HG02981 (cell line): ENCODE measurements around the gene SPRR1A.

Source experiments
- ATAC-seq: cut with Tn5 transposase; IDR thresholded peaks from one replicate; pipeline ENCODE4 v1.9.1; 2021; ENCODE audit warnings: mild to moderate bottlenecking, moderate library complexity; ENCODE audit not compliant: unreplicated experiment

Gene SPRR1A

DNA sequence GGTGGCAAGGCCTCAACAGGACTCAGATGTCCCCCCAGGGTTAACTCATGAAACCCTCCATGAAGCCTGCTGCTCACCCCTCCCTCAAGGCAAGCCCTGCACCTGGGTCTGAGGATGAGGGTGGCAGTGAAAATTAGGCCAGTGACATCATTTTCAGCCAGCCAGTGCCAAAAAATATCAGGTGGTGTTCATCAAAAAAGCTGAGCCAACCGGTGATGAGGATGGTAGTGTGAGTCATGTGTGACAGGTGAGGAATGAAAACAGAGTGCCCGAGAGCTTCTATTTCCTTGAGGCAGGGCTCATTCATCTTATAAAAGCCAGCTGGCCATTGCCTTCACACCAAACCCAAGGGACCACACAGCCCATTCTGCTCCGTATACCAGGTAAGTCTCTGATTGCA is at the start of gene SPRR1A:
Gene SPRR1A (plus strand): TSS at position 339 of the 400 bp plus-strand sequence. CDS start 1,150 bp downstream, outside the sequence.
- no peak for ATAC-seq

DNA sequence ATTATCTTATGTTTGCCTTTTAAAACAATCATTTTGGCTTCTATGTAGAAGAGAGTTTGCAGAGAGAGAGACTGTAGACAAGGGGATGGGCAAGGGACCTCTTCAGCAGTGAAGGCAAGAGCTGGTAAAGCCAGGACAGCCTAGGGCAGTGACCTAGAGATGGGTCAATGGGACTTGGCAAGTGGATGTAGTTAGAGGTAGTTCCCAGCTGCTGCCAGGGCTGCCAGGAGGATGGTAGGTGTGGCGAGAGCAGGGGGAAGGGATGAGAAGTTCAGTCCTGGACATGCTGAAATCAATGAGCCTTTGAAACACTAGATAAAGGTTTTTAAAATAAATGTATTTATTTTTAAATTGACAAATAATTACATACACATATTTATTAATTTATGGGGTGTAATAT is 43.3 kb upstream of the SPRR1A start:
- no peak for ATAC-seq

GRCh38 chr1:152941037-152941711 is 42.7 kb upstream of the SPRR1A start:
- no peak for ATAC-seq

DNA sequence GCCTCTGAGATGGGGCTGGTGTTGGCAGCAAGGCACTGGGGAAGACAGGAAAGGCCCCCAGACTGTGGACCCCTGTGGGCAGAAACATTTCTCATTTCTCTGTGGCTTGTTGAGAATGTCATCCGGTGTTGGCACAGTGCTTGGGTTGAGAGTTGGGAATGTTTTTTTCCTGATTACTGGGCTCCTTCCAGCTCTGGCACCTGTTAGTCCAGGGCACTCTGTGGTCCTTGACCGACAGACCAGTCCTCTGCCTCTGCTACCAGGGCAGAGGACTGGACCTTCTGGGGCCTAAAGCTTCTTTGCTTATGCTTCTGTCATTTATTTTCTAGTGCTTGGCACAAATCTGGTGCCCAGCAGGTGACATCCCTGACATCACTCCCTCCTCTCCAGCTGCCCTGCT is 41.7 kb upstream of the SPRR1A start:
- no peak for ATAC-seq

DNA sequence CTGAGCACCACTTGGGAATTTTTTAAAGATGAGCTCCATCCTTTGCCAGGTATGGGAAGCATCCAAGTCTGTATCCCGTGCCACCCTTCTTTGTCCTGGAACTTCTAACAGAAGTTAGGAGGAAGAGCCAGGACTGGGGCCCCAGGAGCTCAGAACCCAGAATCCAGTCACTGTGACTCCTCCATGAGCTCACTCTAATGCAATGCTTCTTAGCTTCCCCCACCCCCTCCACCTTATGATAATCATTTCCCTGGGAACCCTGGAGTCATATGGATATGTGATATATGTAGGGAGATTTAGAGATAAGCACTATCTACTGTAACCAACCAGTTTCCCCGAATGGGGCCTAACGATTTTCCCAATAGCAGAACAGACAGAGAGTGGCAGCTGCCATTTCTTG is 37.6 kb upstream of the SPRR1A start:
- ATAC-seq = no peak

GRCh38 chr1:152946651-152947256 is 37.1 kb upstream of the SPRR1A start, which contains the start of gene SPRR5:
Gene SPRR5 (plus strand): TSS chr1:152947206. CDS start chr1:152948555, 1,349 bp downstream.
- ATAC-seq = no peak

GRCh38 chr1:152951711-152952110 is 32.2 kb upstream of the SPRR1A start:
- no peak for ATAC-seq

- ATAC-seq = no peak
These were observed 30.1 kb upstream of the SPRR1A start for GRCh38 chr1:152953761-152954160.

DNA sequence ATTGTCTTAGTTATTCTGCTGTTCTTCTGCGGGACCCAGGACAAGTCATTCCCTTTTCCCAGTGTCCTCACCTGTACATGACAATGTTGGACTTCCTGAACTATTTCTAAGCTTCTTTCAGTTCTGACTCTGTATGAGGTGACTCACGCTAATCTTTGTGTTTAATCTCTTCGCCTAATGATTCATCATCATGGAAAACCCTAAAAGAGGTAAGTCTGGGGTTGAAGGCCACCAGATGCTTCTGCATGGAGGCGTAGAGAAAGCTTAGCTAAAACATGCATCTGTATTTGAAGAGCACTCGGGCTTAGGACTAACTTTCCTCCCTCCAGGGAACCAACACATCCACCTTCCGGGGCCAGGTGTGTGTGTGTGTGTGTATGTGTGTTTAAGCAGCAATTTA is 29.4 kb upstream of the SPRR1A start:
- no peak for ATAC-seq

GRCh38 chr1:152957561-152957960 is 26.3 kb upstream of the SPRR1A start:
- ATAC-seq = no peak

DNA sequence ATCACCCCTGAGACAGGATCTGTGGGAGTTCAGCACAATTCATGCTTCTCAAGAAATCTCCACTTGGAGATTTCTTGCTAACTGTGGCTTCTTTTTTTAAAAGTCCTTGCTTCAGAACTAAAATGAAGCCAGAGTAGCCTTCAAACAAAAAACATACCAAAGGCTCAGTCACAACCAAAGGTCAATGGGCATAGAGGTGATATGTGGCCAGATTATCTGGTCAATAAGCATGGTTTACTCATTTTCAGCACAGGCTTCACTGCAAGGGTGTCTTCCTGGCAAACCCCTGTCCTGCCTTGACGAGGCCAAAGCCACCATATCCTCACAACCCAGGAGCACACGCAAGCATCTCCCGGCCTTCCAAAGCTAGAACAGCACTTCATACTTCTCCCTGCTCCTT is 24.6 kb upstream of the SPRR1A start:
- ATAC-seq = no peak

DNA sequence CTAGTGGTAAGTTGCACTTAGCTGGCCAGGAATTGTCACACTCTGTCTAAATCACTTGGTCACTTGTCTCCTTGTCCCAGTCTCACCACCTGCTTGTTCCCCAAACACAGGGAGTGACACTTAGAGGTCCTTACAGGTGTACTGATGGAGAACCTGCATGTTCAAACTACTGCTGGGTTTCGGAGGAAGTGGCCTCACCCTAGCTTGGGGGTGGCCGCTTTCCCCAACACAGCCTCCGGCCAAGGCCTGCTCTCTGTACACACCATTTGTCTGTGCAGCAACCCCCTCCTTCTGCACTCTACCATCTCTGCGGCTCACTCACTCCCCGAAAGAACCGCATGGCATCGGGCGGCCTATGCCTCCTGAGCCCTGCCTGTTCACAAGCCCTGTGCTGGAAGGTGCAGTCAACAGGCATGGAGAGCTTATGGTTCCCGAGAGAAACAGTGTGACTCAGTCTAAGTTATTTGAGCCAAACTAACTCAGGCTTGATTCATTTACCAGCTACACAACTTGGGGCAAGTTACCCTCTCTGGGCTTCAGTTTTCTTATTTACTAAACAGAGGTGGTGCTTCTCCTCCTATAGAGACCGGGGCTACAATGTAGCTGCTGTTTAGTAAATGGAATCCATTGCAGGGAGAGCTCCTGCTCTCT is 24.0 kb upstream of the SPRR1A start:
- no peak for ATAC-seq

GRCh38 chr1:152960452-152961044 is 23.3 kb upstream of the SPRR1A start:
- ATAC-seq = no peak

DNA sequence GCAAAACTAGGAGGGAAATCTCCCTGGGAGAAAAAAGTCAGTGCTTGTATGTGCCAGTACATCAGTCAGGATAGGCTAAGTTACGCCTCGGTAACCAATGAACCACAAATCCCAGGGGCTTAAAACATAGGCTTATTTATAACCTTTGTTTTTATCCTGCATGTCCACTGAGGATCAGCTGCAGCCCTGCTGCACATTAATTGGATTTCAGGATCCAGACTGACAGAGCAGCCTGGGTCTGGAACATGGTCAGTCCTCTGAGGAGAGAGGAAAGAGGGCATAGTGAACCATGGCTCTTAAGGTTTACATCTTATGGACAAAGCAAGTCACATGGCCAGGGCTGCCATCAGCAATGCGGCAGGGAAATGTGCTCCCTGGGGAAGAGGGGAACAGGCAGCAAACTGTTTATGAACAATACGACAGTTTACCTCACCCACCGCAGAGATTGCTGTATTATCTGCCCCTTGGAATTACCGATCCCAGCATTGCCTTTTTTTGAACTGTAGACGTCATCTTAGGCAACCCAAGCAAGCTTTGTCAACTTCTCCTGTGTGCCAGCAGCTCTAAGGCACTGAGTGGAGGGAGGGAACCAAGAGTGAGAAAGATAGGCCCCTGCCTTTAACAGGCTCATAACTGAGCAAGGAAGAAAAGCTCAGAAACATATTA is 22.5 kb upstream of the SPRR1A start:
- no peak for ATAC-seq

DNA sequence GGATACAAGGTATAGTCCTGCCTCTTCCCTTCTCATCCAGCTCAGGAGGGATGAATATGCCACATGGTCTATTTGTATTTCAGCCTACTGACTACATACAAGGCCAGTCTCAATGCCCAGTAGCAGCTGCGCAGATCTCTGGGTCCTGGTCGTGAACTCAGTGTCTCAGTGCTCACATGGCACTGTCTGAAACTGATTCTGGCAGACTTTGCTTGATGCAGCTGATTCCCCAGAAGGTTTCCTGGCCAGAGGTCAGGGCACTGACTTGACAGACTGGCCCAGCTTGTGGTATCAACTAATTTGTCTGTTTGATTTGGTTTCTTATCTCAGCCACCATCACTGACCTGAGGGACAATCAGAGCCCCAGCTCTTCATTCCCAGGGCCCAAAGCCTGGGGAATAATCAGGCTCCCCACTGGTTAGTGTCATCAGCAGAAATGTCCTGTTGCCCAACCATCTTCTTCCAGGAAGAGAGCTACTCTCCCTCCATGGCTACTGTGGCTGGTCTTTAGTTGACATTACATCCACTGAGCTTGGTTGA is 20.9 kb upstream of the SPRR1A start:
- ATAC-seq = no peak

- no peak for ATAC-seq
These were observed 19.3 kb upstream of the SPRR1A start for GRCh38 chr1:152964536-152964935.

DNA sequence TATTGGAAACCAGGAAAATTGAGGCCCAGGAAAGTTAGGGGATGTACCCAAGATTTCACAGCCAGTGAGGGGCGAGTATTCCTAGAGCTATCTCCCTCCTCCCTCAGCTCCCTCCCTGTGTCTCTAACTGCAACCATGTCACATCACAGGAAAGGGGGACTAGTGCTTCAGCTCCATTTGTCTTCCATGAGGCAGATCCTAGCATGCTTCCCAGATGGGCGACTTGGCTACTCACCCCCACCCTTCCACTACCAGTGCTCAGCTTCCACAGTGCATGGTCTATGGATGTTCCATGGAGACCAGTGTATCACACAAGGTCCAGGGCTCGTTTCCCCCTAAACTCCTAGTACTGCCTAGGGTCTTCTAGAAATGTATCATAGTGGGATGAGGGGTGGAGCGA is 18.0 kb upstream of the SPRR1A start:
- no peak for ATAC-seq

GRCh38 chr1:152967201-152967600 is 16.7 kb upstream of the SPRR1A start:
- no peak for ATAC-seq

- no peak for ATAC-seq
These were observed 15.6 kb upstream of the SPRR1A start for GRCh38 chr1:152968248-152968647.

GRCh38 chr1:152969036-152969435 is 14.8 kb upstream of the SPRR1A start:
- no peak for ATAC-seq

- ATAC-seq = no peak
These were observed 13.4 kb upstream of the SPRR1A start, which contains the start of gene SPRR4 for GRCh38 chr1:152970495-152970894. Gene SPRR4 (plus strand): TSS chr1:152970648. CDS start chr1:152971891, 1,243 bp downstream.
